H1 (cell line): ENCODE data around the gene DOCK8. TPM values are rescaled to one million over a fixed set of nuclear protein-coding genes. Genes with fewer than 3 reads are reported as not detected.

ENCODE experiments used
- CTCF ChIA-PET: fragments of 300-600 bp; sonication (Branson Sonifier 250); formaldehyde crosslinking; loops from one replicate; lab custom pipeline; 2021; ENCODE audit not compliant: partially characterized antibody; lab: Charles Lee
- POLR2A ChIA-PET: fragments of 300-600 bp; sonication (Branson Sonifier 250); formaldehyde crosslinking; loops from one replicate; lab custom pipeline; 2021; ENCODE audit warnings: inconsistent platforms; ENCODE audit not compliant: partially characterized antibody; lab: Charles Lee
- DNase-seq, 2 experiments: peaks; one replicate each; pipeline versions ENCODE4 v3.0.0 to v3.0.0-alpha.2; 2010 to 2022; ENCODE audit warnings: low spot score in 2 of 2, low read depth in 1 of 2, mixed read lengths in 1 of 2
- FAIRE-seq: peaks from 2 replicates; lab custom pipeline; 2011; peaks lifted over from hg19 to GRCh38; lab: Jason Lieb, UNC
- H2AFZ ChIP-seq: 2 replicates; pipeline ENCODE4 v1.8.1; 2012; ENCODE audit warnings: low read length, inconsistent platforms
- H2AK5ac ChIP-seq: 2 replicates; pipeline ENCODE4 v1.6.1; 2013; ENCODE audit warnings: low read depth, low read length
- H2BK120ac ChIP-seq: replicated peaks from 2 replicates; pipeline ENCODE3; 2013; ENCODE audit warnings: low read depth, low read length, inconsistent platforms
- H2BK12ac ChIP-seq: 2 replicates; pipeline ENCODE4 v1.6.1; 2013; ENCODE audit warnings: low read depth, low read length
- H2BK15ac ChIP-seq: 2 replicates; pipeline ENCODE4 v1.6.1; 2013; ENCODE audit warnings: low read length
- H2BK20ac ChIP-seq: 2 replicates; pipeline ENCODE4 v1.6.1; 2013; ENCODE audit warnings: low read length
- H2BK5ac ChIP-seq: 2 replicates; pipeline ENCODE4 v1.6.1; 2013; ENCODE audit warnings: low read depth, low read length
- H3K14ac ChIP-seq: 2 replicates; pipeline ENCODE4 v1.6.1; 2013; ENCODE audit warnings: inconsistent platforms; ENCODE audit not compliant: insufficient read length
- H3K18ac ChIP-seq: 2 replicates; pipeline ENCODE4 v1.6.1; 2013; ENCODE audit warnings: low read length; ENCODE audit errors: extremely low read depth
- H3K23ac ChIP-seq: 2 replicates; pipeline ENCODE4 v1.6.1; 2013; ENCODE audit warnings: inconsistent platforms; ENCODE audit not compliant: insufficient read length
- H3K23me2 ChIP-seq: 2 replicates; pipeline ENCODE4 v1.6.1; 2013; ENCODE audit warnings: low read depth, low read length
- H3K27ac ChIP-seq: 2 replicates; pipeline ENCODE4 v1.6.1; 2011; ENCODE audit warnings: low read depth, low read length, inconsistent platforms
- H3K27me3 ChIP-seq, 4 experiments: replicated peaks in 1 of 4; 1 replicate in 1 of 4; 2 replicates in 3 of 4; pipeline versions ENCODE4 v1.6.1 to v1.8.1; 2011 to 2013; ENCODE audit warnings: low read length in 3 of 4, mild to moderate bottlenecking in 3 of 4, inconsistent platforms in 2 of 4, mixed read lengths in 2 of 4, moderate library complexity in 1 of 4; ENCODE audit not compliant: control insufficient read depth in 3 of 4, insufficient read depth in 3 of 4; ENCODE audit errors: extremely low read depth in 1 of 4
- H3K36me3 ChIP-seq, 4 experiments: 2 replicates each; pipeline versions ENCODE4 v1.6.1 to v1.8.1; 2011 to 2013; ENCODE audit warnings: mild to moderate bottlenecking in 4 of 4, low read length in 3 of 4, moderate library complexity in 2 of 4, control low read depth in 1 of 4, inconsistent platforms in 1 of 4; ENCODE audit not compliant: insufficient read depth in 4 of 4, control insufficient read depth in 2 of 4
- H3K4ac ChIP-seq: replicated peaks from 2 replicates; pipeline ENCODE3; 2013; ENCODE audit warnings: low read length, low read depth, mixed read lengths, inconsistent platforms; ENCODE audit not compliant: insufficient read length
- H3K4me1 ChIP-seq, 4 experiments: replicated peaks in 1 of 4; 1 replicate in 1 of 4; 2 replicates in 3 of 4; pipeline versions ENCODE4 v1.6.1 to v1.8.1; 2011 to 2013; ENCODE audit warnings: low read length in 3 of 4, inconsistent platforms in 2 of 4, mixed read lengths in 1 of 4; ENCODE audit not compliant: insufficient read depth in 4 of 4, control insufficient read depth in 3 of 4
- H3K4me2 ChIP-seq, 2 experiments: 2 replicates each; pipeline versions ENCODE4 v1.6.1 to v1.8.1; 2011 to 2013; ENCODE audit warnings: low read depth in 2 of 2, low read length in 2 of 2, control low read depth in 1 of 2, inconsistent platforms in 1 of 2, mild to moderate bottlenecking in 1 of 2; ENCODE audit not compliant: insufficient read depth in 1 of 2
- H3K4me3 ChIP-seq, 4 experiments: fragments of 200-600, 300-600 bp in 1 of 4; sonication (generic), shearing (Covaris generic), sonication (Bioruptor Twin) in 1 of 4; 2 replicates each; pipeline versions ENCODE4 v1.5.1 to v1.8.1; 2011 to 2016; ENCODE audit warnings: low read length in 4 of 4, low read depth in 3 of 4, control low read depth in 2 of 4, inconsistent platforms in 2 of 4, mild to moderate bottlenecking in 2 of 4, mixed read lengths in 1 of 4, moderate library complexity in 1 of 4; ENCODE audit not compliant: insufficient read depth in 2 of 4; ENCODE audit errors: extremely low read depth in 1 of 4
- H3K56ac ChIP-seq: replicated peaks from 2 replicates; pipeline ENCODE3; 2013; ENCODE audit warnings: low read depth, mild to moderate bottlenecking, mixed read lengths, low read length, inconsistent platforms; ENCODE audit not compliant: insufficient read length
- H3K79me1 ChIP-seq: 2 replicates; pipeline ENCODE4 v1.6.1; 2013; ENCODE audit warnings: low read depth, low read length, control low read depth
- H3K79me2 ChIP-seq, 2 experiments: 2 replicates each; pipeline versions ENCODE4 v1.6.1 to v1.8.1; 2012 to 2013; ENCODE audit warnings: low read length in 2 of 2, mild to moderate bottlenecking in 2 of 2, inconsistent platforms in 1 of 2; ENCODE audit not compliant: insufficient read depth in 2 of 2, control insufficient read depth in 1 of 2
- H3K9ac ChIP-seq, 4 experiments: replicated peaks in 1 of 4; 1 replicate in 1 of 4; 2 replicates in 3 of 4; pipeline versions ENCODE4 v1.6.1 to v1.8.1; 2011 to 2013; ENCODE audit warnings: low read depth in 3 of 4, low read length in 3 of 4, control low read depth in 2 of 4, mild to moderate bottlenecking in 2 of 4, moderate library complexity in 2 of 4, inconsistent platforms in 1 of 4; ENCODE audit errors: extremely low read depth in 1 of 4
- H3K9me3 ChIP-seq, 2 experiments: 2 replicates each; pipeline versions ENCODE4 v1.6.1 to v1.8.1; 2012 to 2013; ENCODE audit warnings: mild to moderate bottlenecking in 2 of 2, moderate library complexity in 2 of 2, control low read depth in 1 of 2, inconsistent platforms in 1 of 2, low read depth in 1 of 2, low read length in 1 of 2, mixed read lengths in 1 of 2; ENCODE audit not compliant: insufficient read depth in 2 of 2
- H4K20me1 ChIP-seq, 2 experiments: replicated peaks in 1 of 2; 2 replicates each; pipeline versions ENCODE3 to v1.8.1; 2011 to 2013; ENCODE audit warnings: inconsistent platforms in 2 of 2, low read length in 2 of 2, mild to moderate bottlenecking in 1 of 2; ENCODE audit not compliant: insufficient read depth in 2 of 2, control insufficient read depth in 1 of 2
- H4K5ac ChIP-seq: 2 replicates; pipeline ENCODE4 v1.6.1; 2013; ENCODE audit warnings: low read length, low read depth, mixed read lengths, inconsistent platforms; ENCODE audit not compliant: insufficient read length
- H4K8ac ChIP-seq: 2 replicates; pipeline ENCODE4 v1.8.0; 2013; ENCODE audit warnings: mild to moderate bottlenecking, moderate library complexity, low read length, inconsistent platforms; ENCODE audit not compliant: insufficient read depth; ENCODE audit errors: extremely low read depth
- H4K91ac ChIP-seq: replicated peaks from 2 replicates; pipeline ENCODE3; 2013; ENCODE audit warnings: low read length, mixed read lengths, inconsistent platforms; ENCODE audit not compliant: insufficient read length
- WGBS, 2 experiments: shearing (Covaris generic) in 1 of 2; methylation state at CpG; one replicate each; pipeline versions ENCODE4 v1.1.6 to v1.1.7; 2013 to 2015; ENCODE audit warnings: low lambda C conversion rate in 2 of 2, mixed read lengths in 2 of 2, inconsistent platforms in 1 of 2, low coverage in 1 of 2, missing lambda C conversion rate in 1 of 2; ENCODE audit not compliant: insufficient replicate concordance in 2 of 2, insufficient coverage in 1 of 2, insufficient read length in 1 of 2; ENCODE audit errors: extremely low coverage in 1 of 2, missing lambda C conversion rate in 1 of 2; 5-methylcytosine and 5-hydroxymethylcytosine counted together
- polyA plus RNA-seq, 7 experiments: library from polyadenylated mRNA; depleted of rRNA in 3 of 7; stranded (reverse) in 5 of 7; unstranded in 2 of 7; fragments of >200 nt in 5 of 7; fragments of 200-250 nt in 2 of 7; gene quantifications; 1 replicate in 5 of 7; 2 replicates in 1 of 7; 4 replicates in 1 of 7; pipeline versions ENCODE4 v1.2.1 to v1.2.3, GENCODE V29; 2011 to 2013; ENCODE audit warnings: missing spikeins in 2 of 7, mixed read lengths in 2 of 7
- total RNA-seq: library from RNA; stranded (reverse); fragmentation: NEBNext Ultra II Directional; extraction: Animal tissue kit (Norgen Biotek cat#: 25700); gene quantifications from 2 replicates; pipeline ENCODE4 v1.2.1, GENCODE V29; 2021

The DOCK8 gene
- total and polyA plus RNA-seq, 2 of the 8 experiments (the other 6 are each of a cell fraction or from before 2014, with no cell fraction given) = 0.57 to 2.0 TPM

DNA sequence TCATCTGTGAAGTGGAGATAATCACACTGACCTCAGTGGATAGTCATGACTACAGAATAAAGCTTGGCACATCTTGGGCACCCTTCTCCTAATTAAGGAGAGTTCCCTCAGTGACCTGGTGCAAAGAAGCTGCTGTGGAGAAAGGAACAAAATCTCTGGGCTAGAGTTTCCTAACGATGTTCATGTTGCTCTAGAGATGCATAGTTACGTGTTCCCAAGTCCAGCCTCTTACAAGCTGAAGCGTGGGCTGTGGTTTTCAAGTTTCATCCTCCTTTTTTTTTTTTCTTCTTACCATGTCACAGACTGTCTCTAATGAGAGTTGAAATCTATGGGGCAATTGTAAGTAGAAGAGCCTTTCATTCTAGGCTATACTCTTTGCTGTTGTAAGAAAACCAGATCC is 113.8 kb downstream of the DOCK8 start:
- H2BK12ac ChIP-seq = no peak overlapping the region
- H3K27me3 ChIP-seq = no peaks in the 10 kb centered on the region
- no peak overlapping the region for H3K56ac ChIP-seq
- ChIA-PET CTCF (interaction anchor here (0.6 kb wide), 1 partner anchor 470 kb away, joined by 3 read pairs; no protein-coding TSS in a partner anchor), POLR2A (no interaction called here)
- H3K9me3 ChIP-seq = no peaks in the 10 kb centered on the region
- no peak overlapping the region for H2BK5ac ChIP-seq
- no peak overlapping the region for H3K14ac ChIP-seq
- FAIRE-seq (no peak), DNase-seq (no peak)
- H2BK20ac ChIP-seq = no peak overlapping the region
- H3K79me1 ChIP-seq = no peaks in the 10 kb centered on the region
- H2AK5ac ChIP-seq = no peak overlapping the region
- H2AFZ ChIP-seq = no peak overlapping the region
- no peak overlapping the region for H2BK15ac ChIP-seq
- no peak overlapping the region for H3K4me3 ChIP-seq
- no peak overlapping the region for H4K5ac ChIP-seq
- H3K27ac ChIP-seq = no peak overlapping the region
- WGBS, 2 experiments = 64% methylated on average over 3 of the region's 3 CpGs; no CpG with 5 or more reads in 1 of the 2 experiments
- H3K4ac ChIP-seq = no peak overlapping the region
- H3K79me2 ChIP-seq = no peaks in the 10 kb centered on the region
- no peaks in the 10 kb centered on the region; a peak in 1 of 8 replicates for H3K36me3 ChIP-seq
- no peaks in the 10 kb centered on the region for H4K20me1 ChIP-seq
- H3K23me2 ChIP-seq = no peaks in the 10 kb centered on the region; the same call in 1 of the 2 replicates
- H3K4me1 ChIP-seq = peaks cover 3 to 13% (median 10%) of the 10 kb centered on the region in 4 experiments; a peak in 4 of 7 replicates
- no peak overlapping the region for H3K9ac ChIP-seq
- H4K8ac ChIP-seq = no peak overlapping the region
- H2BK120ac ChIP-seq = no peak overlapping the region
- no peak overlapping the region for H4K91ac ChIP-seq
- H3K4me2 ChIP-seq = no peak overlapping the region
- H3K18ac ChIP-seq = no peak overlapping the region
- H3K23ac ChIP-seq = no peak overlapping the region
